GM18870 (cell line): ENCODE data around the gene TRA2B.
"Not testable (repeated sequence)": the region's sequence is repeated elsewhere in the genome, so short reads cannot be mapped to it uniquely, and the experiment has no call there.

Experiments used
- ATAC-seq: cut with Tn5 transposase; IDR thresholded peaks from one replicate; pipeline ENCODE4 v1.9.1; 2021; ENCODE audit warnings: moderate library complexity; ENCODE audit not compliant: unreplicated experiment

Gene TRA2B

DNA sequence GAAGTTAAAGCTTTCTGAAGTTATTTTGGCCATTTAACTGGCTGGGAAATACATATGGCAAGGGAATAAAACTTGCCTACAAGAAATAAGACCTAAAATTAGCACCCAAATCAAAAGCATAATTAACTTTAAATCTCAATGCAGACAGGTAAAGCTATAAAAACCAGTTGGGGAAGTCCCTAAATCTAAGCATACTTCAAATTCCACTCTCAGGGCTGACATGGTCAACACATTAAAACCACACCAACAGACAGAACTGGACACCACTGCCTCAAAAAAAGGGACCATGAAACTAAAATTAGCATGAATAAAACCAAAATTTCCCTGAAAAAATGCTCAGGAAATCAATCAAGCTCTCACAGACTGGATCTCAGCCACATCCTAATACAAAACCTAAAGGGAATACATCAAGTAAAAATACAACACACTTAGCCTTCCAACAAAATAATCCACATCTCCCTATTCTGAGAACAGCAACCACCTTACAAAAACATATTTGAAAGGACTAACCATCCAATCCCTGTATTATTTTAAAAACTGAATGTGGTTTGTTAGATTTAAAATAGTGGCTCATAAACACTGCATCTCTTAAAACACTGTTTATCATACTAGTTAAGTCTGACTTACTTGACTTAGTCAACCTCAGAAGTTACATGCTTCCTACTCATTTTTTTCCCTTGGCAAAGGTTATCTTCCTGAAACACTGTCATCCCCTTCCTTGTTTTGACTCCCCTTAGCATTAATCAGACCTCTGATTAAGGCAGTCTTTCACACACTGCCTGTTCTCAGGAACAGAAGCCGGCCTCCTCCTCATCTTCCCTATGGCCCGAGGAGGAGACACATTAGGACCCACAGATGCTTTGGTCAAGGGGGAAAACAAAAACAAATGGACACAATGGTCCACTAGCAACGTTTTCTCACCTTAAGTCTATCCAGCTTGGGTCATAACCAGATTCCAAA, 8.3 kb downstream of the TRA2B start:
- ATAC-seq = no peak

DNA sequence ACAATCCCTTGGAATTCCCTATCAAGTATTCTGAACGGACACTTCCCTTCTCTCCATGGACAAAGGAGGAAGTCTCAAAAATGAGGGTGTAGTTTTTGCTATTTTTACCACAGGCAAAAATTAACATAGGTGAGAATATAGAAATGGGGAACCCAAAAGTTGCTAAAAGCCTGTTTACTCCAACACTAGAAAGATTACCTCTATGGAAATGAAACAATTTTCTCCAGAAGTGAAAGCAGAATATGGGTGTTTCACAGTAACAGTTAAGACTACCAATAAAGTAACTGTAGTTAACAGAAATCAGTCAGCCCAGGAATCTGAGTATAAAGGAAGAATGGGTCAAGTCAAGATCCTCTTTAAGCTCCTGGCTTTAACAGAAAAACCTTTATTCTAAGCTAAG, 9.3 kb downstream of the TRA2B start:
- no peak for ATAC-seq

DNA sequence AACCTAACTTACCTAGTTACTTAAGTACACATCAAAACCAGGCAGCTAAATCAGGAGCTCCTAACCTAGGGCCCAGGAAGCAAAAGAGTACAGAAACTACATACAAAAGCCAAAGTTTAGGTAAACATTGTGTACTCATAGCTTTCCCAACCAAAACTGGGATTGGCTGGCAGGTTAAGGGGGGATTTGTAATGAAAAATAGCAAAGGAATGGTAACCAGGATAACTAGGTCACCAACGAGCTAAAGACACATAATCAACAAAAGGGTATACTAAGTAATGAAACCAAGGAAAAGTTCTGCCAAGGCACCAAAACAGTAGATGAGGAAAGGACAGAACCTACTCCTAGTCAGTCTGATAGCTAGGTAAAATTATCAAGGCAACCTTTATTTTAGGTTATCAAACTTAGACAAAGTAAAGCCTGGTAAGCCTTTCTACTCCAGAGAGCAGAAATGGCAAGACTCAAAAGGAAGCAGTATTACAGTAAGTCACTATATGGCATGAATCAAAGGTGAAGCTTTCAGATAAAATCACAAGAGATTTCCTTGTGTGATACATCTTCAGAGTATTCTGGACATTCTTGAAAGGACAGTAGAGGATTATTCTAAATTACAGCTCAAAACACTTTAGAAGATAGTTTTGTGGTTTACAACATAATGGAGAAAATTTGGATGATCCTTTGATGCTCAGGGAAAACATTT, 10.2 kb downstream of the TRA2B start:
- ATAC-seq = no peak

DNA sequence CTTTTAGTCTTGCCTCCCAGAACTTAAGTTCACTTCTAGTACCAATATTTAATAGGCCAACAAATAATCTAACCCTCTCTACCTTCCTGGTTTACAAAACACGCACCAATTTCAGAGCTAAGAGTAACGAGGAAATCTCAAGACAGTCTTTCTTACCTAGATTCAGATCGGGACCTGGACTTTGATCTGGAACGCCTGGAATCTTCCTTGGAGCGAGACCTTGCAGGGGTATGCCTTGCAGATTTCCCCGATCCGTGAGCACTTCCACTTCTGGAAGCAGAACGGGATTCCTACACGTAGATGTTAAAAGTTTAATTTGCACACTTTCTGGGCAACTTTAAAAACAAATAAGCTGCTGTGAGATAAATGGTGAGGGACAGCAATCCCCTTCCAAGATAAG, 11.4 kb downstream of the TRA2B start:
- ATAC-seq = no peak

DNA sequence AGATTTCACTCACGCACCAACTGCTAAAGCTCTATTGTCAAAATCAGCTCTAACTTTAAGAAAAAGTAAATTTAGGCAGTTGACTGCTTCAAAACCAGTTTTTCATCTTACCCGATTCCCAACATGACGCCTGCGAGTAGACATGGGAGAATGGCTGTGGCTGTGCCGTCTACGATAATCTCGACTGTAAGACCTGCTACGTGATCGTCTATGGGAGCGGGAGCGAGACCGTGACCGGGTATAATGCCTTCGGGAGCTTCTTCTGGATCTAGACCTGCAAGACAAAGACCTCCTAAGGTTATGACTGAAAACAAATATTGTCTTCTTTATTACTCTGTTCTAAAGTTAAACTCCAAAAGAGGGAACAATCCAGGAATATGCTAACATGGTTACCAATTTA, 12.5 kb downstream of the TRA2B start:
- no peak for ATAC-seq

DNA sequence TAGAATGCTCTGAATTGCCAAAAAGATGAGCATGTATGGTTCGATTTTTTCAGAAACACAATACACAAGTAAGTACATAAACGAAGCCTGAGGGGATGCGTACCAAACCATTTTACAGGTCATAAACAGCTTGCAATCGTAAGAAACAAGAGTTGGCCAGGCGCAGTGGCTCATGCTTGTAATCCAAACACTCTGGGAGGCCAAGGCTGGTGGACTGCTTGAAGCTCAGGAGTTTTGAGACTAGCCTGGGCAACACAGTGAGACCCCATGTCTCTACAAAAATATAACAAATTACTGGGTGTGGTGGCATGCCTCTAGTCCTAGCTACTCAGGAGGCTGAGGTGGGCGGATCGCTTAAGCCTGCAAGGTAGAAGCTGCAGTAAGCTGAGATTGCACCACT, 13.4 kb downstream of the TRA2B start:
- ATAC-seq = no peak

DNA sequence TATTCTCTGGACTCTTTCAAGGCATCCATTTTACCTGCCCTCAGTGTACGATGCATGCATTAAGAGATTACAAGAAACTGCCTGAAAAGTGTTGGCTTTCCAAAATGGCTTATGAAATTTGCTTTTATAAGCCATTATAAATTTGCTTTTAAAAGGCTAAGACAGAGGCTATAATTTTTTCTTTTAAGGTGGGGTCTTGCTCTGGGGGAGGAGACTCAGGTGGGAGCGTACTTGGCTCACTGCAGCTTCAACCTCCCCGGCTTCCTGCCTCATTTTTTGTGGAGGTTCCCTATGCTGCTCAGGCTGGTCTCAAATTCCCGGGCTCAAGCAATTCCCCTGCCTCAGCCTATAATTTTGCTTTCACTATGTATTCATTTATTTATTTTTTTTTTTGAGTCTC, 17.6 kb downstream of the TRA2B start:
- no peak for ATAC-seq

DNA sequence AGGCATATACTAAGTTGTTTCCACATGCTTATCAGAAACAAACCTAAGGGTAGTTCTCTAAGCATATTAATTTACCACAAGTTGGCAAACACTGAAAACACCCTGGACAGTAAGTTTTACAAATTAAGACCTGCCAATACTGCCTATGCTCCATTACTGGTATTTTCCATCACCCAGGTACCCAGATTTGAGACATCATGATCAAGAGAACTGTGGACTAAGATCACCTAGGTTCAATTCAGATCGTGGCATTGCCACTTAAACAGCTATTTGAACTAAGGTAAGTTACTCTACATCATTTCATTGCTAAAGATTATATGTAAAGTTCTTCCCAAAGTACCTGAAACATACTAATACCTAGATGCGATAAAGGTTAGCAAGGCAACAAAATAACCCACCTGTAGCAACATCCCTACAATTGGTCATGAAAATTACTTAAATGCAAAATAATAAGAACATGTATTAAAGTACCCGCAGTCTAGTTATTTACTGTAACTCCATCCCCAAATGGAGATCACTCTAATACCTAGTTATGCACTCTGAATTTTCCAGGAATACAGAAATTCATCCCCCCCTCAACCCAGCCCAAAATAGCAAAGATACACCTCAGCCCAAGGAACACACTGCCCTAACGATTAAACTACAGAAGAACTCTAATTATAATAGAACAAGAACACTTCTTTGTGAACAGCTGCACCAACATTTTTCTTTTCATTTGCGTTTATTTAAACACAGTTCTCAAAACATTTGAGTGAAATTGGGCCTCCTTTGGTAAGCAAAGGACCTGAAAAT, 21.6 kb downstream of the TRA2B start:
- ATAC-seq = no peak

DNA sequence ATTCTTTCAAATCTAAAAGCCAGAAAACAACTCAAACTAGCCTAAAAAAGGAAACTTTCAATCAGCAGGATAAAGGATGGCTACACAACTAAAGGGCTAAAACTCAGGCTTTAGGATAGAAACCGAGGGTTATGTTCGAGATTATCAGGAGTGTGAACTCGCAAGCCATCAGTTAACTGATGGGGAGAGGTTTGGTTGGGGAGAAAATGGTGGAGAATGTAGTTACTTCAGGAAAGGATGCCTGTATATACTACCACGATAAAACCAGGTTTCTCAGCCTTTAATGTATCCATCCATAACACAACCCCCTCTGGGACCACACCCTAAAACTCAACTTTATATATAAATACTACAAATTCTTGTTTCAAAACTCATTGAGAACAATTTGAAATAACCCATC, 22.2 kb downstream of the TRA2B start:
- no peak for ATAC-seq

DNA sequence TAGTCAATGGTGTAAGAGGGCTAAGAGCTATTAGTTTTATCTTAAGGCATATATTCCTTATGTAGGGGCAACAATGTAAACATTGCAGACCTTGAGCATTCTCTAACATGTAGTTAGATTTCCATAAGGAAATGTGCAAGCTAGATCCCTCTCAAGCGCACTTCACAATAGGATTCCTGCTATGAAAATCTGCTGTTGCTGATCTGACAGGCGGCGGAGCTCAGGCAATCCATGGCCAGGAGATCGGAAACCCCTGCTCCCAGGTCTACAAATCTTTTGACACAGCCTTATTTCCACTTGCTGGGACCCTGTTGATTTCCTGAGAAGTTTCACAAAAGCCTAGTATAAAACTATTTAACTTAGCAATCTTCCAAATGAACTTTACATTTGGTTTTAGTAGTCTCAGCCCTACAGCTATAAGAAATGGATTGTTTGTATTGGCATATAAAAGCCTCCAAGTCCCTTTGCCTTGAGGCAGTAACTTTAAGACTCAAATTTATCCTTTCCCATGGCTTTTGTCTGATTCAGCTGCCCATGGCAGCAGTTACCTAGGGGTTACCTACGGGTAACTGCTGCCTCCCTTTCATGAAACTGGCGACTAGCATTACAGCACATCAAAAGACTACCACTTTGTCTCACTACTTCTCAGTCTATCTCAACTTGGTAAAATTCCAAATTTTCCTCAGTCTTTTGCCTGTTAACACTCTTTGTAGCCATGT, 22.7 kb downstream of the TRA2B start:
- ATAC-seq = no peak

DNA sequence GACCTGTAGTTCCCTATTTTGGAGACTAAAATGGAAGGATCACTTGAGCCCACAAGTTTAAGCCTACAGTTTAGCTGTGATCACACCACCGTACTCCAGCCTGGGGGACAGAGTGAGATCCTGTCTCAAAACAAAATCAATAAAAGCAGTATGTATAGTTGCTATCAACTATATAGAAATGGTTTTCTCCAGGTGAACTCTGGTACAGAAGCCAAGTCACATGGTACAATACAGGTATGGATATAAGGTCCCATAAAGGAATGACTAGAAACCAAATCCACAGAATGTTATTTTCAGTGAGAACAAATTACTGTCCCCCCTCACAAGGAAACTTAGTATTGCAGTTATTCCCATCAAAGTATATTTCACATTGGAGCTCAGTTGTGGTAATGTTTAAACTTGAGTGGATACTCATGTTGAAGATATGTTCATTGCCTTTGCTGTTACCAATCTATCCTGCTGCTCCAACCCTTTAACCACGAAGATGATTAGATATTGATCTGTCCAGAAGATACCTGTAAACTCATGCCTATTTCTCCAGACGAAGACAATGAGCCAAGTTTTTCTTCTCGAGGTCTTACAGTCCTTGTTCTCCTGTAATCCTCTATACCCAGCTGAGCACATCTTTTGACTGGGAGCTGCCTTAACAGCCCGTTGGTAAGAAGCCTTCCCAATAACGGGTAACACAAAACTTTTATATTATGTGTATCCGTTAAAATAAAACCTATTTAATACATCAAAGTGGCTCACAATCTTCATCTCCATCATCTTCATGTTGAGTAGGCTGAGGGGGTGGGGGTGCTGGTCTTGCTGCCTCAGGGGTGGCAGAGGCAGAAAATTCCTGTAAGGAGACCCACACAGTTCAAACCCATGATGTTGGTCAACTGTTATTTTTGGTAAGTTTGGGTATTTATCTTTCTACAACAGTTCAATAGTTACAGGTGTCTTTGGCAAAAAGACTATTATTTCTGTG, 24.6 kb downstream of the TRA2B start:
- ATAC-seq = no peak

DNA sequence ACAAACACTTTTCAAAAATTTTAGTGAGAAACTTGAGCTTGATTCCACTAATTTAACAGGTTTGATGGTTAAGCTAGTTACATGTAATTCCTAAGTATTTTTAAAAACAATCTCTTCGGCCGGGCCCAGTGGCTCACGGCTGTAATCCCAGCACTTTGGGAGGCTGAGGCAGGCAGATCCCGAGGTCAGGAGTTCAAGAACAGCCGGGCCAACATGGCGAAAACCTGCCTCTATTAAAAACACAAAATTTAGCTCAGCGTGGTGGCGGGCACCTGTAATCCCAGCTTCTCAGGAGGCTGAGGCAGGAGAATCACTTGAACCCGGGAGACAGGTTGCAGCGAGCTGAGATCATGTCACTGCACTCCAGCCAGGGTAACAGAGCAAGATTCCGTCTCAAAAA, 25.3 kb downstream of the TRA2B start:
- no peak for ATAC-seq

GRCh38 chr3:185911076-185911448, 26.8 kb downstream of the TRA2B start:
- not testable (repeated sequence) for ATAC-seq

DNA sequence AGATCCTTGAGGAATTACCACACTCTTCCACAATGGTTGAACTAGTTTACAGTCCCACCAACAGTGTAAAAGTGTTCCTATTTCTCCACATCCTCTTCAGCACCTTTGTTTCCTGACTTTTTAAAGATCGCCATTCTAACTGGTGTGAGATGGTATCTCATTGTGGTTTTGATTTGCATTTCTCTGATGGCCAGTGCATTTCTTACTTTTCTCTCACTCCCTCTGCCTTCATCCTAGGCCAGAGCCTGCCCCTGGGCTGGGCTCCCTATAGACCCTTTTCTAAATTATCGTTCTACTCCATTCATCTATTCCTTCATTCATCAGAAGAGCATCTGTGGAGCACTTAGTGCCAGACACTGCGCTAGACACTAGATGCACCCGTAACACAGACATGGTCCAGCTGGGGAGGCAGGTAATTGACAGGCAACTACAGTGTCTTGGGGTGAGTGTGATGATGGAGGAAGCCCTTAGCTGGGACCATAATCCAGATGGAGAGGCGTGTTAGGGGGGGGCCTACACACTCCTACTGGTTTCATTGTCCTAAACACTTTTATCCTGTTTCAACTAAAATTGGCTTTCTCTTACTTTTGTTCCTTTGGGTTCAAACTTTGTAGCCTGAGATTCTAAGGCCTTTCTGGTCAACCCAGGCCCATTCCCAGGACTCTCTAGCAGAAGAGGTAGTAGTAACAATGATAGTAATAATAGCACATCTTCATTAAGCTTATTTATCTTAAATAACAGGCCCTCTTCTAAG, 27.3 kb downstream of the TRA2B start:
- ATAC-seq = not testable (repeated sequence)

DNA sequence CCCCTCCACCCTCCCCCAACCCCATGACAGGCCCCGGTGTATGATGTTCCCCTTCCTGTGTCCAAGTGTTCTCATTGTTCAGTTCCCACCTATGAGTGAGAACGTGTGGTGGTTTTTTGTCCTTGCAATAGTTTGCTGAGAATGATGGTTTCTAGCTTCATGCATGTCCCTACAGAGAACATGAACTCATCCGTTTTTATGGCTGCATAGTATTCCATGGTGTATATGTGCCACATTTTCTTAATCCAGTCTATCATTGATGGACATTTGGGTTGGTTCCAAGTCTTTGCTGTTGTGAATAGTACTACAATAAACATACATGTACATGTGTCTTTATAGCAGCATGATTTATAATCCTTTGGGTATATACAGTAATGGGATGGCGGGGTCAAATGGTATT, 27.9 kb downstream of the TRA2B start:
- ATAC-seq = not testable (repeated sequence)

DNA sequence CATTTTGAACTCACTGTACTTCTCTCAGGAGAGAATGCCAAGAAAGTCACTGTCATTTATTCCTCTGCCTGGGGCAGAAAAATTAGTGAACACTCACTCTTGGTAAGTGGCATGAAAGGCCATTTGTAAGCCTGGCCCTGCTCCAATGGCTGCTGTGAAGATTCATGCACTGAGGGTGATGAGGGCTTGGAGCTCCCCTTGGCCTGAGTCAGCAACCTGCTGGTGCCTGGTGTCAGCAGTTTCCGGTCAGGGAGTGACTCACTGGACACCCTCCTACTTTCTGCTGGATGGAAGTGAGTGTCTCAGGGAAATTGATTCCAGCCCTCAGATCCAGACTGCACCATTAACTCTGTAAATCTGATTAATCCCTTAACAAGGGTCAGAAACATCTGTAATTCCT, 37.6 kb downstream of the TRA2B start:
- no peak for ATAC-seq

DNA sequence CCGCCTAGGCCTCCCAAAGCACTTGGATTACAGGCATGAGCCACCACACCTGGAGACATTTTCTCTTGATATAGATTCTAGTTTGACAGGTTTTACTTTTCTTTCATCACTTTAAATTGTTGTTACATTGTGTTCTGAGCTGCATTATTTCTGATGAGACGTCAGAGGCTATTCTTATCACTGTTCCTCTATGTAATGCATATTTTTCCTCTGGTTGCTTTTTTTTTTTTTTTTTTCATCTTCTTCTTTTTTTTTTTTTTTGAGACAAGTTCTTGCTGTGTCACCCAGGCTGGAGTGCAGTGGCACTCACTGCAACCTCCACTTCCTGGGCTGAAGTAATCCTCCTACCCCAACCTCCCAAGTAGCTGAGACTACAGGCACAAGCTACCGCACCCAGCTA, 41.2 kb downstream of the TRA2B start:
- no peak for ATAC-seq

GRCh38 chr3:185887066-185887465, 50.7 kb downstream of the TRA2B start:
- no peak for ATAC-seq

DNA sequence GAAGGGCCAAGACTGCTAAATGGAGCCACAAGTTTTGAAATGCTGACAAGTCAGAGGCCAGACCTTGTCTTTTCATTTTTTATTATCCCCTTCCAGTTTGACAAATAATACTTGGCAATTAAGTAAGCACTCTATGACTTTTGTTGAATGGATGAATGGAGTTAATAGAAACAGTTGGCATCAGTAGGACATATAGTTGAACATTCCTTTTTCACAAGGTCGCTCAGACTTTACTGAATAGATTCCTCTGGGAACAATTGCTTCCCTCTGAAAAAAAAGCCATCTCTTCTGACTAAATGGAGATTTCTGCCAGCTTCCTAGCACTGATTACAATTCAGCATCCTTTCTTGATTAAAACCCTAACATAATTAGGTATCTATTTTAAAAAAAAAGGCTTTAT, 53.2 kb downstream of the TRA2B start:
- no peak for ATAC-seq
